Left lung (tissue), 10 donors: ENCODE measurements around the gene IRX5. TPM values are rescaled to one million over a fixed set of nuclear protein-coding genes. Genes with fewer than 3 reads are reported as not detected.

Source experiments
- ATAC-seq: fragments of 200-7000 bp; cut with Tn5 transposase; one replicate; pipeline ENCODE4 v1.9.1; 2020; ENCODE audit warnings: moderate library complexity
- DNase-seq, 4 donors: peaks; one replicate each; pipeline ENCODE4 v3.0.0-alpha.2; 2013 to 2020
- H3K27ac ChIP-seq, 2 donors: fragments of 200-600 bp; sonication (generic) in 1 of 2; one replicate each; pipeline versions ENCODE4 v1.5.0 to v1.8.0; 2020 to 2021
- H3K27me3 ChIP-seq, 2 donors: fragments of 200-600 bp; sonication (generic) in 1 of 2; one replicate each; pipeline versions ENCODE4 v1.5.0 to v1.8.0; 2020 to 2021
- H3K36me3 ChIP-seq, 2 donors: fragments of 200-600 bp; sonication (generic) in 1 of 2; one replicate each; pipeline versions ENCODE4 v1.5.0 to v1.8.0; 2020 to 2021
- H3K4me1 ChIP-seq, 2 donors: fragments of 200-600 bp; one replicate each; pipeline ENCODE4 v1.8.0; 2021
- H3K4me3 ChIP-seq, 2 donors: fragments of 200-600 bp; sonication (generic) in 1 of 2; one replicate each; pipeline versions ENCODE4 v1.5.0 to v1.8.0; 2020 to 2021; ENCODE audit warnings: mild to moderate bottlenecking in 1 of 2
- H3K9me3 ChIP-seq, 2 donors: fragments of 200-600 bp; sonication (generic) in 1 of 2; one replicate each; pipeline versions ENCODE4 v1.5.0 to v1.8.0; 2020 to 2021
- intact Hi-C, 2 donors: fragments of 100-400 bp; cut with DNase I; formaldehyde crosslinking; loops; one replicate each; pipeline versions ENCODE4 v1.11.2 to v1.14.2; 2022
- polyA plus RNA-seq, 6 donors: library from polyadenylated mRNA; unstranded; fragments of 120-200 nt; gene quantifications; one replicate each; pipeline ENCODE4 v1.2.1, GENCODE V29; 2013; ENCODE audit not compliant: insufficient read length in 6 of 6
- total RNA-seq, 2 donors: library from RNA; stranded (reverse); fragmentation: NEBNext Ultra II Directional; extraction: Animal tissue kit (Norgen Biotek cat#: 25700); gene quantifications; one replicate each; pipeline ENCODE4 v1.2.1, GENCODE V29; 2021
- TF ChIP-seq, protein P1 (sequence below), 2 donors: fragments of 200-600 bp; sonication (generic) in 1 of 2; IDR thresholded peaks; one replicate each; pipeline versions ENCODE4 v1.5.0 to v1.8.0; 2021; ENCODE audit warnings: antibody characterized with exemption in 2 of 2
- donor health status: DM: no; HTN: yes; CAD: no.
- donor health status: DM: no; HTN: no; CAD: no.

The IRX5 gene
- total and polyA plus RNA-seq, 8 donors: 12.8 to 35.4 (median 26.2) TPM

DNA sequence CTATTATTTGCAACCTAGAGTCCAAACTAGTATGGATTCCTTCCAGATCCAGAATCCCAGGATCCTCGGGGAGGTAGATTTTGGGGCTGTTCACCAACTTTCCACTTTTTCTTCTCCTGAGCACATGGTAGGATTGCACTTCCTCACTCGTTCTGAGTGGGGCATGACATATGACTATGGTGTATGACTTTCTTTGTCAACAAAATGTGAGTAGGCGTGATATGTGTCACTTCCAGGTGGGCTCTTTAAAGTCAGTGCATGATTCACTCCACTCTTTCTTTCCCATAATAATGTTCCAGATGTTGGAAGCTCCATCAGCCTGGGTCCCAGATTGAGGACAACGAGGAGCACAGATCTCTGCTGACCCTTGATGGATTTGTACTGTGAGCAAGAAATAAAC is 21.5 kb downstream of the IRX5 start:
- intact Hi-C loops: no loop called here
- Histone ChIP-seq H3K9me3 (no peaks in the 10 kb centered on the region), H3K36me3 (no peaks in the 10 kb centered on the region), H3K4me1 (no peaks in the 10 kb centered on the region), H3K4me3 (no peak overlapping the region), H3K27ac (no peak overlapping the region), H3K27me3 (peaks cover 3 to 56% of the 10 kb centered on the region in 2 donors)
- ATAC-seq (no peak), DNase-seq (no peak)
- TF ChIP-seq, protein P1, sequence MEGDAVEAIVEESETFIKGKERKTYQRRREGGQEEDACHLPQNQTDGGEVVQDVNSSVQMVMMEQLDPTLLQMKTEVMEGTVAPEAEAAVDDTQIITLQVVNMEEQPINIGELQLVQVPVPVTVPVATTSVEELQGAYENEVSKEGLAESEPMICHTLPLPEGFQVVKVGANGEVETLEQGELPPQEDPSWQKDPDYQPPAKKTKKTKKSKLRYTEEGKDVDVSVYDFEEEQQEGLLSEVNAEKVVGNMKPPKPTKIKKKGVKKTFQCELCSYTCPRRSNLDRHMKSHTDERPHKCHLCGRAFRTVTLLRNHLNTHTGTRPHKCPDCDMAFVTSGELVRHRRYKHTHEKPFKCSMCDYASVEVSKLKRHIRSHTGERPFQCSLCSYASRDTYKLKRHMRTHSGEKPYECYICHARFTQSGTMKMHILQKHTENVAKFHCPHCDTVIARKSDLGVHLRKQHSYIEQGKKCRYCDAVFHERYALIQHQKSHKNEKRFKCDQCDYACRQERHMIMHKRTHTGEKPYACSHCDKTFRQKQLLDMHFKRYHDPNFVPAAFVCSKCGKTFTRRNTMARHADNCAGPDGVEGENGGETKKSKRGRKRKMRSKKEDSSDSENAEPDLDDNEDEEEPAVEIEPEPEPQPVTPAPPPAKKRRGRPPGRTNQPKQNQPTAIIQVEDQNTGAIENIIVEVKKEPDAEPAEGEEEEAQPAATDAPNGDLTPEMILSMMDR (IDR thresholded peaks at IDR 0.05): no peak

DNA sequence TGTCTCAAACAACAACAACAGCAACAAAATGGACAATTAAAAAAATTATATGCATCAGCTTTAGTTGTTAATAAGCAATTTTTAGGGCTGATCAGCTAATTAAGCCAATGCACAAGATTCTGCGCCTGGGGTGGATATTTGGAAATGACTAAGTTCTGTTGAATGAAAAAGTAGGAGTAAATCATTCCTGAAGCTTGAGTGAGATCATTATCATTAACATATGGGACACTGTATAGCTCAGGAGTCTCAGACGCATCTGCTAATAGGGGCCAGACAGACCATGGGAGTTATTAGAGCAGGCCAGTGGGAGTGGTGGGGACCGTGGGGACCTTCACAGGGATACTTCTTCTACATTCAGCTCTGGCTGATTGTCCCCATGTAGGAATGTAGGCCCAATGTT is 22.8 kb downstream of the IRX5 start:
- H3K27ac ChIP-seq: no peak overlapping the region
- TF ChIP-seq, protein P1 (IDR thresholded peaks at IDR 0.05): no peak
- no peaks in the 10 kb centered on the region for H3K36me3 ChIP-seq
- peaks cover 3 to 46% of the 10 kb centered on the region in 2 donors for H3K27me3 ChIP-seq
- H3K4me3 ChIP-seq: no peak overlapping the region
- DNase-seq (no peak), ATAC-seq (no peak)
- intact Hi-C loops: no loop called here
- H3K9me3 ChIP-seq: no peaks in the 10 kb centered on the region
- H3K4me1 ChIP-seq: no peaks in the 10 kb centered on the region

DNA sequence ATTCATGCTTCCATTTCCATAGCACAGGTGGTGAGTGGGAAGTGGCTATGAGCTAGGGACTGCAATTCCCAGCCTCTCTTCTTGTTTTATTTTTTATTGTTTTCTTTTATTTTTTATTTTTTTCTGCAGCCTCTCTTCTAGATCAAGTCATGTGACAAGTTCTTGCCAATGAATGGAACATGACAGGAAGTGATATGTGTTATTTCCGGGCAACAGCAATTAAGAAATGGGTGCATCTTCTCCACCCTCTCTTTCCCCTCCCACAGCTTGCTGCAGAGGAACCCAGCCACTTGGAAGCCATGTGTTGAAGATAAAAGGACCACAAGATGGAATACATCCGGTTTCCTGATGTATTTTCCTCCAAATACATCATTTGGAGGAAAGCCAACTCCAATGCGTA is 23.6 kb downstream of the IRX5 start:
- DNase-seq: no peak
- intact Hi-C loops: no loop called here
- TF ChIP-seq, protein P1 (IDR thresholded peaks at IDR 0.05): no peak
- Histone ChIP-seq H3K27ac (no peak overlapping the region), H3K9me3 (no peaks in the 10 kb centered on the region), H3K27me3 (peaks cover 3 to 38% of the 10 kb centered on the region in 2 donors), H3K4me1 (no peaks in the 10 kb centered on the region), H3K36me3 (no peaks in the 10 kb centered on the region), H3K4me3 (no peak overlapping the region)
- no peak for ATAC-seq

DNA sequence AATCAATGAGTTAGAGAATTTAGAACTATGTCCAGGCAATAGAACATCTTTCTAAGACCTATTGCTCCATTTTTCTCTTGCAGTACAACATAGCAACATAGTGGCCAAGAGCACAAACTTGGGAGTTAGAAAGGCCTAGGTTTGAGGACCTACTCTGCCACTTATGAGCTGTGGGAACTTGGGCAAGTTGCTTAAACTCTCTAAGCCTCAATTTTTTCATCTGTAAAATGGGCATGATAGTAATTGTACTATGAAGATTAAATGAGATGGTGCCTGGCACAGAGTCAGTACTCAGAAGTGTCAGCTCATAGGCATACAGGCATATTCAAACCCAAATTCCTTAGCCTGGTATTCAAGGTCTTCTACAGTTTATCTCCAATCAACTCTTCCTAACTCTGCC is 25.1 kb downstream of the IRX5 start:
- no peak overlapping the region for H3K4me3 ChIP-seq
- intact Hi-C loops: no loop called here
- H3K9me3 ChIP-seq: no peaks in the 10 kb centered on the region
- H3K27me3 ChIP-seq: peaks cover 3 to 23% of the 10 kb centered on the region in 2 donors
- no peaks in the 10 kb centered on the region for H3K36me3 ChIP-seq
- ATAC-seq (no peak), DNase-seq (no peak)
- no peaks in the 10 kb centered on the region for H3K4me1 ChIP-seq
- TF ChIP-seq, protein P1 (IDR thresholded peaks at IDR 0.05): no peak
- H3K27ac ChIP-seq: no peak overlapping the region

DNA sequence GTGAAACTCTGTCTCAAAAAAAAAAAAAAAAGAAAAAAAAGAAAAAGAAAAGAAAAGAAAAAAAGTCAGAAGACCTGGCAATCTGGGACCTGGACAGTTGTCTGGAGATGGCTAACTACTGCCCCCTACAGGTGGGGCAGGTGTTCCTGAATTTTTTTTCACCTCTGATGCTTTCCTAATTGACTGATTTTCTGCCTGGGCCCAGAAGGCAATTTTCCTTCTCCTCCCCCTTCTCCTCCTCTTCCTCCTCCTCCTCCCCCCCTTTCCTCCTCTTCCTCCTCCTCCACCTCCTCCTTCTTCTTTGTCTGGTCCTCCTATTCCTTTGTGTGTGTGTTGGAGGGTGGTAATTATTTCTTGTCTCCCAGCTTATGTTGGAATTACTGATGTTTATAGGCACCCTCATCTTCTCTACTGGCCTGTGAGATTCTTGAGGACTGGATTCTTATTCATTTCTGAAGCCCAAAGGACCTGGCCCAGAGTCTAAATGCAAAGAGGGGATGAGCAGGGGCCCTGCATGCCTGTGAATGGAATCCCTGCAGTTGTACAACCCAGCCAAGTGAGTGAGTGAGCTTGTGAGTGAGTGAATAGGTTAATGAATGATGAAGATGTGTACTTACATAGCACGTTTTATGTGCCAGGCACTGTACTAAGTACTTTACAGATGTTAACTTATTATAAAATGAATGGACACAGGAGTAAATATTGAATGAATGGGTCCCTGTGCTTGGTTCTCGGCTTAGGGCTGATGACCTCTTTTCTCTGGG is 26.9 kb downstream of the IRX5 start:
- peak; percentile 73 for ATAC-seq
- TF ChIP-seq, protein P1 (IDR thresholded peaks at IDR 0.05): peak in 1 of 2 donors; percentile 37
- intact Hi-C loops: no loop called here

More for the DNA sequence above, 26.9 kb downstream of the IRX5 start:
- no peaks in the 10 kb centered on the region for H3K36me3 ChIP-seq
- no peaks in the 10 kb centered on the region for H3K9me3 ChIP-seq
- DNase-seq: no peak
- H3K4me3 ChIP-seq: no peak overlapping the region
- H3K27me3 ChIP-seq: peaks cover 0 to 5% of the 10 kb centered on the region in 2 donors
- no peaks in the 10 kb centered on the region for H3K4me1 ChIP-seq
- H3K27ac ChIP-seq: no peak overlapping the region
